SK-N-SH treated with all-trans-retinoic acid at 6 μM for 48 hours (cell line): ENCODE measurements around the gene LRCH3.

Source experiments
- ATAC-seq: fragments of 200-7000 bp; cut with Tn5 transposase; 3 replicates; pipeline ENCODE4 v1.9.1; 2020; ENCODE audit warnings: mild to moderate bottlenecking, moderate library complexity
- ARNTL ChIP-seq: fragments of 450-650 bp; formaldehyde crosslinking; IDR thresholded peaks from 2 replicates; pipeline ENCODE4 v1.5.0; 2020; ENCODE audit warnings: low read depth, mild to moderate bottlenecking, moderate library complexity, borderline replicate concordance
- BACH2 ChIP-seq: fragments of 250-450 bp; sonication (Bioruptor Pico); IDR thresholded peaks from 2 replicates; pipeline ENCODE4 v1.9.0; 2021; ENCODE audit warnings: mild to moderate bottlenecking, borderline replicate concordance
- CREB5 ChIP-seq: fragments of 250-450 bp; sonication (Bioruptor Pico); IDR thresholded peaks from 2 replicates; pipeline ENCODE4 v1.5.1; 2020; ENCODE audit warnings: low read depth, mild to moderate bottlenecking, moderate library complexity
- CSDC2 ChIP-seq: fragments of 250-450 bp; sonication (Bioruptor Pico); IDR thresholded peaks from 2 replicates; pipeline ENCODE4 v1.5.0; 2020; ENCODE audit warnings: mild to moderate bottlenecking, moderate library complexity
- CSRNP3 ChIP-seq: fragments of 250-450 bp; sonication (Bioruptor Pico); IDR thresholded peaks from 2 replicates; pipeline ENCODE4 v1.5.1; 2021; ENCODE audit warnings: mild to moderate bottlenecking, moderate library complexity
- ESRRG ChIP-seq: fragments of 250-450 bp; sonication (Bioruptor Pico); IDR thresholded peaks from 2 replicates; pipeline ENCODE4 v1.6.1; 2021; ENCODE audit warnings: mild to moderate bottlenecking
- GLIS3 ChIP-seq: fragments of 250-450 bp; sonication (Bioruptor Pico); IDR thresholded peaks from 2 replicates; pipeline ENCODE4 v1.5.0; 2020; ENCODE audit warnings: mild to moderate bottlenecking, moderate library complexity
- ISL1 ChIP-seq: fragments of 250-450 bp; sonication (Bioruptor Pico); IDR thresholded peaks from 2 replicates; pipeline ENCODE4 v2.1.2; 2022; ENCODE audit warnings: mild to moderate bottlenecking, moderate library complexity
- OSR1 ChIP-seq: fragments of 250-450 bp; sonication (Bioruptor Pico); IDR thresholded peaks from 2 replicates; pipeline ENCODE4 v1.8.0; 2022; ENCODE audit warnings: moderate library complexity, mild to moderate bottlenecking, inconsistent platforms
- PATZ1 ChIP-seq: fragments of 250-450 bp; sonication (Bioruptor Pico); IDR thresholded peaks from 2 replicates; pipeline ENCODE4 v1.8.0; 2020; ENCODE audit warnings: mild to moderate bottlenecking, moderate library complexity, borderline replicate concordance
- POU6F1 ChIP-seq: fragments of 250-450 bp; sonication (Bioruptor Pico); IDR thresholded peaks from 2 replicates; pipeline ENCODE4 v1.8.0; 2021; ENCODE audit warnings: low read depth, mild to moderate bottlenecking, moderate library complexity, borderline replicate concordance
- PPARA ChIP-seq: fragments of 250-450 bp; sonication (Bioruptor Pico); IDR thresholded peaks from 2 replicates; pipeline ENCODE4 v1.5.0; 2020; ENCODE audit warnings: mild to moderate bottlenecking, borderline replicate concordance
- RARB ChIP-seq: fragments of 250-450 bp; sonication (Bioruptor Pico); IDR thresholded peaks from 2 replicates; pipeline ENCODE4 v1.8.0; 2021; ENCODE audit warnings: mild to moderate bottlenecking, moderate library complexity
- TCF4 ChIP-seq: fragments of 250-450 bp; sonication (Bioruptor Pico); IDR thresholded peaks from 2 replicates; pipeline ENCODE4 v1.8.0; 2021; ENCODE audit warnings: mild to moderate bottlenecking, moderate library complexity, borderline replicate concordance
- TOX ChIP-seq: fragments of 250-450 bp; sonication (Bioruptor Pico); IDR thresholded peaks from 2 replicates; pipeline ENCODE4 v1.8.0; 2021; ENCODE audit warnings: mild to moderate bottlenecking, moderate library complexity, borderline replicate concordance
- ZC3H10 ChIP-seq: fragments of 250-450 bp; sonication (Bioruptor Pico); IDR thresholded peaks from 2 replicates; pipeline ENCODE4 v1.5.1; 2021; ENCODE audit warnings: mild to moderate bottlenecking, moderate library complexity
- ZFP3 ChIP-seq: fragments of 250-450 bp; sonication (Bioruptor Pico); IDR thresholded peaks from 2 replicates; pipeline ENCODE4 v1.5.0; 2020; ENCODE audit warnings: mild to moderate bottlenecking, moderate library complexity
- ZFP30 ChIP-seq: fragments of 450-650 bp; formaldehyde crosslinking; IDR thresholded peaks from 2 replicates; pipeline ENCODE4 v1.5.0; 2022; ENCODE audit warnings: mild to moderate bottlenecking, moderate library complexity
- ZNF565 ChIP-seq: fragments of 450-650 bp; formaldehyde crosslinking; conservative IDR thresholded peaks from 2 replicates; pipeline ENCODE4 v1.5.0; 2020; ENCODE audit warnings: low read depth, mild to moderate bottlenecking, moderate library complexity
- ZNF70 ChIP-seq: fragments of 450-650 bp; formaldehyde crosslinking; IDR thresholded peaks from 2 replicates; pipeline ENCODE4 v1.5.0; 2020; ENCODE audit warnings: mild to moderate bottlenecking, moderate library complexity
- ZNF8 ChIP-seq: fragments of 450-650 bp; formaldehyde crosslinking; IDR thresholded peaks from 2 replicates; pipeline ENCODE4 v1.5.0; 2020; ENCODE audit warnings: mild to moderate bottlenecking, moderate library complexity

LRCH3 gene

DNA sequence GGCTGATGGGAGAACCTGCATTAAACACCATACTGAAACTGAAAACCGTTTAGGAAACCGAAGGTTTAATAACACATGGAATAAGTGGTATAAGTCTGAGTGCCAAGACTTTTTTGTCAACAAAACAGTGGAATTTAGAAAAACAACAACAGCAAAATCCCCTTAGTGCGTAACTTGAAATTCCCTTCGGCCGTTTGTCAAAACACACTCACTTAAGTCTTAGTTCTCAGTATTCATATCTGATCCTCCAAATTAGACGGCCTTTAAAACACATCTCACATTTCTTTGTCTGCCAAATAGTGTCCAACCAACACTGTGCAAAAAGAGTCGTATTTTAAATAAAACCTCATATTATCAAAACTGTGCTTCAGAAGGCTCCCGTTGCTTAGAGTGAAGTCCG, 64.5 kb downstream of the LRCH3 start:
- no peak for ATAC-seq
- no peak for TF ChIP-seq ZNF8 (CRISPR knock-in tag)
- no peak for TF ChIP-seq CSDC2 (CRISPR knock-in tag)
- no peak for TF ChIP-seq ZC3H10 (CRISPR knock-in tag)
- TF ChIP-seq BACH2 (CRISPR knock-in tag), result no peak
- no peak for TF ChIP-seq ARNTL (CRISPR knock-in tag)
- TF ChIP-seq ZFP30 (CRISPR knock-in tag), result no peak
- TF ChIP-seq PPARA (CRISPR knock-in tag), result no peak
- no peak for TF ChIP-seq ZFP3
- no peak for TF ChIP-seq CSRNP3 (CRISPR knock-in tag)
- TF ChIP-seq PATZ1 (CRISPR knock-in tag), result no peak
- TF ChIP-seq ZNF70, result no peak
- TF ChIP-seq TCF4 (CRISPR knock-in tag), result no peak
- no peak for TF ChIP-seq ZNF565
- TF ChIP-seq ISL1 (CRISPR knock-in tag), result no peak

GRCh38 chr3:197856199-197856816, 65.3 kb downstream of the LRCH3 start:
- no peak for ATAC-seq
- TF ChIP-seq PPARA (CRISPR knock-in tag), result no peak
- no peak for TF ChIP-seq POU6F1 (CRISPR knock-in tag)
- TF ChIP-seq GLIS3 (CRISPR knock-in tag), result no peak
- no peak for TF ChIP-seq ZFP3
- TF ChIP-seq ZC3H10 (CRISPR knock-in tag), result no peak
- no peak for TF ChIP-seq BACH2 (CRISPR knock-in tag)
- no peak for TF ChIP-seq RARB
- TF ChIP-seq ESRRG, result no peak
- TF ChIP-seq ARNTL (CRISPR knock-in tag), result no peak
- no peak for TF ChIP-seq OSR1
- TF ChIP-seq ZNF70, result no peak
- no peak for TF ChIP-seq ISL1 (CRISPR knock-in tag)
- TF ChIP-seq TCF4 (CRISPR knock-in tag), result no peak
- no peak for TF ChIP-seq CREB5 (CRISPR knock-in tag)
- TF ChIP-seq CSDC2 (CRISPR knock-in tag), result no peak

GRCh38 chr3:197858133-197858532, 67.1 kb downstream of the LRCH3 start:
- no peak for TF ChIP-seq ZNF565
- TF ChIP-seq ZFP3, result no peak
- ATAC-seq, result no peak

DNA sequence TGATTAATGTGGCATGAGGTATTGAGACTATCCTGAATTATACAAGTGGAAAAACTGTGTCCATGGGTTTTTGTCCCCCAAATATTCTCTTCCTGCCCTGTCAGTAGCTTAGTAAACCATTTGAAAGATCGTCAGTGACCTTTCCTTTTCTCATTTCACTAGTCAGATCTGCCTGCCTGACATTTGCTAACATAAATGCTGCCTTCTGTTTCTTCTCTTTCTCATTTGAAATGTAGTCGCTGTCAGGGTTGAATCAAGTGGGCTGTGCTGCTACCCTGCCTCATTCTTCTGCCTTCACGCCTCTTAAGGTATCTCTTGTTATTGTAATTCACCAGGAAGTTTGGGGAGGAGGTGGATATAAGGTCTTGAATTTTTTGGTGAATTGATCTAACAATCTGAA, 67.5 kb downstream of the LRCH3 start:
- ATAC-seq, result no peak
- TF ChIP-seq PPARA (CRISPR knock-in tag) (no peak), POU6F1 (CRISPR knock-in tag) (no peak), GLIS3 (CRISPR knock-in tag) (no peak), RARB (no peak), TOX (CRISPR knock-in tag) (no peak)
